AG04449 (cell line): Measurements from ENCODE around the gene PTGFR.

ENCODE experiments used
- CTCF ChIA-PET: fragments of 350-600 bp; formaldehyde crosslinking; extraction: SDS; loops from one replicate; lab custom pipeline; 2021; ENCODE audit warnings: antibody characterized with exemption; lab: Yijun Ruan, JAX
- POLR2A ChIA-PET: fragments of 400-600, 350-600 bp; formaldehyde crosslinking; extraction: SDS; loops from one replicate; lab custom pipeline; 2020; ENCODE audit warnings: antibody characterized with exemption, inconsistent platforms; lab: Yijun Ruan, JAX
- DNase-seq: peaks from one replicate; pipeline ENCODE4 v3.0.0-alpha.2; 2010; ENCODE audit warnings: low read depth, low spot score
- H3K4me3 ChIP-seq: 2 replicates; pipeline ENCODE4 v1.5.1; 2011; ENCODE audit warnings: low read depth, mild to moderate bottlenecking, control low read depth, low read length
- CTCF ChIP-seq: IDR thresholded peaks from one replicate; pipeline ENCODE4 v1.5.1; 2011; ENCODE audit warnings: mild to moderate bottlenecking, moderate library complexity, low read length, control low read depth, inconsistent platforms; ENCODE audit not compliant: insufficient read depth; ENCODE audit errors: missing control alignments

PTGFR gene

GRCh38 chr1:78490861-78491450 is at the start of gene PTGFR:
Gene PTGFR (plus strand): TSS chr1:78490974. CDS start chr1:78492744, 1,770 bp downstream.
- POLR2A ChIA-PET: interaction anchor here (0.7 to 1.3 kb wide), 2 partner anchors 10 to 158 kb away, joined by 3 to 4 read pairs; no protein-coding TSS in a partner anchor
- no peak for TF ChIP-seq CTCF
- CTCF ChIA-PET: interaction anchor here (1.4 to 3.2 kb wide), 3 partner anchors 117 to 345 kb away, joined by 3 to 15 read pairs (median 7); no protein-coding TSS in a partner anchor
- DNase-seq: no peak
- peak within 1 kb of the TSS; percentile 78 for H3K4me3 ChIP-seq

GRCh38 chr1:78441921-78442320 is 48.9 kb upstream of the PTGFR start:
- CTCF ChIA-PET: no interaction called here
- POLR2A ChIA-PET: no interaction called here
- no peak overlapping the region for H3K4me3 ChIP-seq
- no peak for DNase-seq
- no peak for TF ChIP-seq CTCF

GRCh38 chr1:78447086-78447485 is 43.7 kb upstream of the PTGFR start:
- POLR2A ChIA-PET: no interaction called here
- H3K4me3 ChIP-seq: no peak overlapping the region
- TF ChIP-seq CTCF: no peak
- CTCF ChIA-PET: no interaction called here
- no peak for DNase-seq

- H3K4me3 ChIP-seq: no peak overlapping the region
- POLR2A ChIA-PET: no interaction called here
- no peak for TF ChIP-seq CTCF
- DNase-seq: no peak
- CTCF ChIA-PET: no interaction called here
Observed at GRCh38 chr1:78464449-78464891, 26.3 kb upstream of the PTGFR start.

GRCh38 chr1:78465143-78465542 is 25.6 kb upstream of the PTGFR start:
- no peak for DNase-seq
- POLR2A ChIA-PET: no interaction called here
- no peak for TF ChIP-seq CTCF
- H3K4me3 ChIP-seq: no peak overlapping the region
- CTCF ChIA-PET: no interaction called here

- no peak for DNase-seq
- ChIA-PET POLR2A (no interaction called here), CTCF (interaction anchor here (1.5 kb wide), 1 partner anchor 13 kb away, joined by 3 read pairs; no protein-coding TSS in a partner anchor)
- TF ChIP-seq CTCF: no peak
- no peak overlapping the region for H3K4me3 ChIP-seq
Observed at GRCh38 chr1:78468521-78468920, 22.3 kb upstream of the PTGFR start.
